GM19025 (cell line): Measurements from ENCODE around the gene PIK3C2G.
"Not testable (repeated sequence)": the region's sequence is repeated elsewhere in the genome, so short reads cannot be mapped to it uniquely, and the experiment has no call there.

ENCODE experiments used
- ATAC-seq: cut with Tn5 transposase; IDR thresholded peaks from one replicate; pipeline ENCODE4 v1.9.1; 2021; ENCODE audit warnings: mild to moderate bottlenecking, low read depth, moderate library complexity; ENCODE audit not compliant: unreplicated experiment

Gene PIK3C2G

GRCh38 chr12:18683327-18684013, 422.2 kb downstream of the PIK3C2G start:
- no peak for ATAC-seq

- ATAC-seq: no peak
These were observed 423.1 kb downstream of the PIK3C2G start for GRCh38 chr12:18684430-18684829.

DNA sequence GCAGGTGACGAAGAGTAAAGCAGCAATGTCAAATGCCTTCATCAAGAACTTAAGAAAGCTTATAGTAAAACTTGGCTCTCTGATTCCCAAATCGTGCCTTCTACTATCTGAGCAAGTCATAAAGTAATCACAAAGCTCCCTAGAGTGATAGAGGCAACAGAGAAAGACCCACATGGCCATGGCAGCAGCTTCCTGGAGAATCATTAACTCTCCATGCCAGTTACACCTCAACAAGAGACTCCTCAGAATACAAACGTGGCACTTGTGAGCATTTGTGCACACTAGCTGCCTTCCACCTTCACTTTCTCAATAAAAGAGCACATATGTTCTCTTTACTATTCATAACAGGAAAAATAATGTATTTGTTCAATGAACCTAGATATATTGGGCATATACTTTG, 428.5 kb downstream of the PIK3C2G start:
- ATAC-seq: no peak

GRCh38 chr12:18690653-18691052, 429.3 kb downstream of the PIK3C2G start:
- no peak for ATAC-seq

DNA sequence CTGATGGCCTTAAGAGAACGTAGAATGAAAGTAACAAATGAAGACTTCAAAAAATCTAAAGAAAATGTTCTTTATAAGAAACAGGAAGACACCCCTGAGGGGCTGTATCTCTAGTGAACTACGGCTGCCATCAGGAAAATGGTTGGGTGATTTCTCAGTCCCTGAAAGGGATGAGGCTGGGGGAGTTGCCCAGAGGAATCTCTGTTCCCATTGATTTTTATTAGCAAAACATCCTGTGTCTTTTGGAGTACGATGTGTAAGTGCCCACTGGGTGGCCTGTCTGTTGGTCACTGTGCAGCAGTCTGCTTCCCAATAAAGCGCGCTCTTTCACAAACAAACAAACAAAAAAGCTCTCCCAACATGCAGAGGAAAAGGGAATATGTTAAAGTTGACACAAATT, 432.7 kb downstream of the PIK3C2G start:
- ATAC-seq: not testable (repeated sequence)

DNA sequence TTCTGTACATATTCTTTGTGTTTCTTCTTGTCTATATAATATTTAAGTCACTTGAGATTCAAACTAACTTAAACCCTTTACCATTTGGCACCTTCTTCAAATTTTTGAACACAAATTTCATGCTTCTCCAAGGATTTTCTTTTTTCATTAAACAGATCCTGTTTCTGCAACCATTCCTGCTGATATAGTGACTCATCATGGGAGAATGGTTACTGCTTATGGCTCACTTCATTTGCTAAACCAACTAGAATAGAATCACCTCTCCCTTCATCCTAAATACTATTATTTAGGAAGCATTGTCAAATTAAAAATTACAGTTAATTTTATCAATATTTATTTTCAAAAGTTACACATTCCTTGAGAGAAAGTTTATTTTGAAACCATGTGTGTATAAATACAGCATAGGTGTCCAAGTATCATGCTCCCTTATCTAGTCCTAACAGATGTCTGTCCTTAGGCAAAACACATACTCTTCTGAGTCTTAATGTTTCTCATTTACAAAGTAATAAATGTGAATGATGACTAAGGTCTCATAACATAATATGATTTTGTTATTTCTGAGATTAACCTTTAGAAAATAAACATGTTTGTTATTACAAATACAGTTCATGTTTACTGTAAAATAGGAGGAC, 435.8 kb downstream of the PIK3C2G start:
- no peak for ATAC-seq
